Keratinocyte (primary cell): Measurements from ENCODE around the gene GRK4. TPM values are rescaled to one million over a fixed set of nuclear protein-coding genes. Genes with fewer than 3 reads are reported as not detected.

Experiments
- DNase-seq: peaks from one replicate; pipeline ENCODE4 v3.0.0-alpha.2; 2011; ENCODE audit warnings: low read depth, missing footprints, low spot score
- FAIRE-seq: peaks from 2 replicates; lab custom pipeline; 2011; peaks lifted over from hg19 to GRCh38; lab: Jason Lieb, UNC
- H2AFZ ChIP-seq: 2 replicates; pipeline ENCODE4 v1.6.0; 2012; ENCODE audit warnings: low read length, control low read depth, inconsistent platforms; ENCODE audit not compliant: control insufficient read depth
- H3K27ac ChIP-seq: 2 replicates; pipeline ENCODE4 v1.5.1; 2011; ENCODE audit warnings: low read length; ENCODE audit not compliant: control insufficient read depth, insufficient read depth
- H3K27me3 ChIP-seq: 3 replicates; pipeline ENCODE4 v1.6.0; 2011; ENCODE audit warnings: low read length; ENCODE audit not compliant: control insufficient read depth, insufficient read depth; ENCODE audit errors: extremely low read depth
- H3K36me3 ChIP-seq, 2 experiments: 2 replicates in 1 of 2; 3 replicates in 1 of 2; pipeline ENCODE4 v1.5.1; 2011; ENCODE audit warnings: low read length in 2 of 2, mild to moderate bottlenecking in 1 of 2; ENCODE audit not compliant: control insufficient read depth in 2 of 2, insufficient read depth in 2 of 2; ENCODE audit errors: extremely low read depth in 1 of 2
- H3K4me1 ChIP-seq: 3 replicates; pipeline ENCODE4 v1.5.1; 2011; ENCODE audit warnings: low read length; ENCODE audit not compliant: control insufficient read depth, insufficient read depth; ENCODE audit errors: extremely low read depth
- H3K4me2 ChIP-seq: 3 replicates; pipeline ENCODE4 v1.6.0; 2011; ENCODE audit warnings: low read depth, low read length; ENCODE audit not compliant: control insufficient read depth, insufficient read depth; ENCODE audit errors: extremely low read depth
- H3K4me3 ChIP-seq, 3 experiments: fragments of 200-600 bp in 1 of 3; sonication (generic) in 1 of 3; 2 replicates in 2 of 3; 3 replicates in 1 of 3; pipeline ENCODE4 v1.5.1; 2011 to 2016; ENCODE audit warnings: low read length in 3 of 3, mild to moderate bottlenecking in 3 of 3, control low read depth in 2 of 3, inconsistent platforms in 1 of 3, low read depth in 1 of 3, mixed read lengths in 1 of 3, mixed run types in 1 of 3, moderate library complexity in 1 of 3; ENCODE audit not compliant: control insufficient read depth in 2 of 3, insufficient read depth in 2 of 3; ENCODE audit errors: extremely low read depth in 1 of 3
- H3K79me2 ChIP-seq: 2 replicates; pipeline ENCODE4 v1.6.0; 2012; ENCODE audit warnings: low read length; ENCODE audit not compliant: control insufficient read depth, insufficient read depth
- H3K9ac ChIP-seq: 3 replicates; pipeline ENCODE4 v1.6.0; 2011; ENCODE audit warnings: low read length; ENCODE audit not compliant: control insufficient read depth, insufficient read depth; ENCODE audit errors: extremely low read depth
- H3K9me1 ChIP-seq: 3 replicates; pipeline ENCODE4 v1.6.0; 2011; ENCODE audit warnings: low read length; ENCODE audit not compliant: control insufficient read depth, insufficient read depth; ENCODE audit errors: extremely low read depth
- H3K9me3 ChIP-seq: 2 replicates; pipeline ENCODE4 v1.5.1; 2012; ENCODE audit warnings: low read depth, low read length; ENCODE audit not compliant: control insufficient read depth
- H4K20me1 ChIP-seq: 3 replicates; pipeline ENCODE4 v1.6.0; 2011; ENCODE audit warnings: low read length; ENCODE audit not compliant: control insufficient read depth, insufficient read depth; ENCODE audit errors: extremely low read depth
- CTCF ChIP-seq, 3 experiments: IDR thresholded peaks in 1 of 3; conservative IDR thresholded peaks in 1 of 3; optimal IDR thresholded peaks in 1 of 3; 2 replicates in 2 of 3; 3 replicates in 1 of 3; pipeline versions ENCODE3 to v1.5.1; 2011; ENCODE audit warnings: low read length in 3 of 3, mild to moderate bottlenecking in 3 of 3, moderate library complexity in 2 of 3, control low read depth in 1 of 3, inconsistent platforms in 1 of 3; ENCODE audit not compliant: insufficient read depth in 2 of 3; ENCODE audit errors: extremely low read depth in 1 of 3
- EZH2 ChIP-seq: IDR thresholded peaks from one replicate; pipeline ENCODE4 v1.6.1; 2012; ENCODE audit warnings: inconsistent platforms, mild to moderate bottlenecking, low read length, moderate library complexity
- dilution Hi-C: fragments of 300-500 bp; cut with MboI; formaldehyde crosslinking; loops from one replicate; pipeline ENCODE4 v1.7.0; 2020; ENCODE audit warnings: low sequenced_read_pairs; ENCODE audit not compliant: extremely low pct_ligation_motif_present
- polyA plus RNA-seq, 5 experiments: library from polyadenylated mRNA; depleted of rRNA in 3 of 5; stranded (reverse) in 3 of 5; stranded (forward) in 1 of 5; unstranded in 1 of 5; fragments of >200 nt; gene quantifications; 1 replicate in 1 of 5; 2 replicates in 3 of 5; 3 replicates in 1 of 5; pipeline versions ENCODE4 v1.2.1 to v1.2.3, GENCODE V29; 2011 to 2012; ENCODE audit warnings: missing spikeins in 2 of 5, low read depth in 1 of 5, low replicate concordance in 1 of 5

The GRK4 gene
- polyA plus RNA-seq, 1 donor (not counting 4 experiments of a cell fraction or from before 2014, with no cell fraction given): 4.3 TPM

- Histone ChIP-seq H3K9me1 (no peaks in the 10 kb centered on the region), H4K20me1 (no peaks in the 10 kb centered on the region), H3K4me2 (no peak overlapping the region), H2AFZ (no peak overlapping the region), H3K27me3 (no peaks in the 10 kb centered on the region), H3K36me3 (no peaks in the 10 kb centered on the region), H3K9ac (no peak overlapping the region), H3K79me2 (peaks cover 72% of the 10 kb centered on the region), H3K27ac (no peak overlapping the region), H3K4me1 (peaks cover 8% of the 10 kb centered on the region), H3K4me3 (no peak overlapping the region), H3K9me3 (no peaks in the 10 kb centered on the region)
- DNase-seq (no peak), FAIRE-seq (no peak)
- dilution Hi-C loops: no loop called here
- TF ChIP-seq CTCF (optimal IDR thresholded peaks at IDR 0.05 in 1 of 3, IDR thresholded peaks at IDR 0.05 in 1 of 3, conservative IDR thresholded peaks at IDR 0.05 in 1 of 3; ENCODE audit: extremely low read depth in 1 of 3, insufficient read depth in 2 of 3, low read length in 3 of 3) (no peak), EZH2 (no peak)
These were observed 114.4 kb downstream of the GRK4 start for GRCh38 chr4:3077796-3078195.

GRCh38 chr4:3079694-3080123 lies 116.3 kb downstream of the GRK4 start:
- Histone ChIP-seq H4K20me1 (no peaks in the 10 kb centered on the region), H3K9ac (no peak overlapping the region)
- dilution Hi-C loops: no loop called here

More at GRCh38 chr4:3079694-3080123, 116.3 kb downstream of the GRK4 start:
- no peak overlapping the region for H3K27ac ChIP-seq
- peaks cover 87% of the 10 kb centered on the region for H3K79me2 ChIP-seq
- no peak overlapping the region for H3K4me2 ChIP-seq
- H2AFZ ChIP-seq: no peak overlapping the region
- no peak for DNase-seq
- no peak for TF ChIP-seq CTCF (optimal IDR thresholded peaks at IDR 0.05 in 1 of 3, IDR thresholded peaks at IDR 0.05 in 1 of 3, conservative IDR thresholded peaks at IDR 0.05 in 1 of 3; ENCODE audit: extremely low read depth in 1 of 3, insufficient read depth in 2 of 3, low read length in 3 of 3)
- no peak for TF ChIP-seq EZH2
- H3K36me3 ChIP-seq: no peaks in the 10 kb centered on the region
- peaks cover 8% of the 10 kb centered on the region for H3K4me1 ChIP-seq
- no peaks in the 10 kb centered on the region for H3K9me1 ChIP-seq
- H3K4me3 ChIP-seq: no peak overlapping the region
- FAIRE-seq: no peak
- no peaks in the 10 kb centered on the region for H3K27me3 ChIP-seq
- no peaks in the 10 kb centered on the region for H3K9me3 ChIP-seq
